Lower lobe of right lung (tissue), 2 donors: ENCODE results near the gene ASB16. TPM values are rescaled to one million over a fixed set of nuclear protein-coding genes. Genes with fewer than 3 reads are reported as not detected.

Experiments used
- ATAC-seq, 2 donors: fragments of 200-7000 bp; cut with Tn5 transposase; one replicate each; pipeline ENCODE4 v1.9.1; 2020 to 2022; ENCODE audit warnings: mild to moderate bottlenecking in 2 of 2, moderate library complexity in 2 of 2
- DNase-seq: peaks from one replicate; pipeline ENCODE4 v3.0.0-alpha.2; 2020
- H3K27ac ChIP-seq: fragments of 200-600 bp; one replicate; pipeline ENCODE4 v1.8.0; 2022
- H3K27me3 ChIP-seq: fragments of 200-600 bp; one replicate; pipeline ENCODE4 v1.8.0; 2022; ENCODE audit warnings: low read depth
- H3K36me3 ChIP-seq: fragments of 200-600 bp; one replicate; pipeline ENCODE4 v1.8.0; 2022; ENCODE audit warnings: mild to moderate bottlenecking
- H3K4me1 ChIP-seq: fragments of 200-600 bp; one replicate; pipeline ENCODE4 v1.8.0; 2022
- H3K4me3 ChIP-seq: fragments of 200-600 bp; one replicate; pipeline ENCODE4 v1.8.0; 2022; ENCODE audit warnings: mild to moderate bottlenecking
- H3K9me3 ChIP-seq: fragments of 200-600 bp; one replicate; pipeline ENCODE4 v1.8.0; 2022
- intact Hi-C: fragments of 100-400 bp; cut with DNase I; formaldehyde crosslinking; loops from one replicate; pipeline ENCODE4 v1.11.0; 2022
- total RNA-seq: library from RNA; stranded (reverse); fragmentation: NEBNext Ultra II Directional; extraction: Animal tissue kit (Norgen Biotek cat#: 25700); gene quantifications from one replicate; pipeline ENCODE4 v1.2.1, GENCODE V29; 2021
- TF ChIP-seq, protein P1 (sequence below): fragments of 200-600 bp; IDR thresholded peaks from one replicate; pipeline ENCODE4 v1.8.0; 2022; ENCODE audit warnings: antibody characterized with exemption, mild to moderate bottlenecking
- donor health status: DM: no; HTN: yes; CAD: no; lungs with severe emphysema.

The ASB16 gene
- total RNA-seq, 1 donor from 2014 or later: not detected

DNA sequence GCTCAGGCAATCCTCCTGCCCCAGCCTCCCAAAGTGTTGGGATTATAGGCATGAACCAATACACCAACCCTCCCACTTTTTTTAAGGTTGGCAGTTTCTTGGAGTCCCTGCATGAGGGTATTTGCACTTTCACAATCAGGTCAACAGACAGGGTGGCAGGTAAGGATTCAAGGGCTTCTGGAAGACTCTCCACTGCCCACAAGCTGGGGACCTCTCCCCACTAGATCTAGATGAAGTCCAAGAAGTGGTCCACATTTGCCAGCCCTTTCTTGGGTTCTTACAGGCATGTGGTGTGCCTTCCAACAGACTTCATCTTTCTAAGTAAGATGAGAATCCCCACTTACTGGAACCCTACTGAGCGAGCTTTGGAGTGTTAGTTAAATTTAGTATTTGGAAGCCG is 3.9 kb downstream of the ASB16 start:
- H3K36me3 ChIP-seq: peaks cover 28% of the 10 kb centered on the region

DNA sequence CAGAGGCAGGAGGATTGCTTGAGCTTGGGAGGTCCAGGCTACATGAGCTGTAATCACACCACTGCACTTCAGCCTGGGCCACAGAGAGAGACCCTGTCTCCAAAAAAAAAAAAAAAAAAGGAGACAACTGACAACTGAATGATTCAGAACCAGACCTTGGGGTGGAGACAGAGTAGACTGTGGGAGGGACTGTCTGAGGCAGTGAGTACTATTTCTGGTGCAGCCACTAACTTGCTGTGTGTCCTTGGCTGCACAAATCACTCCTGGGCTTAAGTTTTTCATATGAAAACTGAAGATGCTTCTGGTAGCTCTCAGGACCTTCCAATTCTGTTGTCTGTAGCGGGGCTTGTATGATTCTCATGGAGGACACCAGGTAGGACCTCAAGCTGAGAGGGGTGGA is 5.8 kb downstream of the ASB16 start:
- Histone ChIP-seq H3K27me3 (no peaks in the 10 kb centered on the region), H3K4me3 (no peak overlapping the region), H3K4me1 (no peaks in the 10 kb centered on the region), H3K36me3 (peaks cover 28% of the 10 kb centered on the region), H3K9me3 (no peaks in the 10 kb centered on the region), H3K27ac (no peak overlapping the region)
- intact Hi-C loops: no loop called here
- no peak for DNase-seq
- TF ChIP-seq, protein P1, sequence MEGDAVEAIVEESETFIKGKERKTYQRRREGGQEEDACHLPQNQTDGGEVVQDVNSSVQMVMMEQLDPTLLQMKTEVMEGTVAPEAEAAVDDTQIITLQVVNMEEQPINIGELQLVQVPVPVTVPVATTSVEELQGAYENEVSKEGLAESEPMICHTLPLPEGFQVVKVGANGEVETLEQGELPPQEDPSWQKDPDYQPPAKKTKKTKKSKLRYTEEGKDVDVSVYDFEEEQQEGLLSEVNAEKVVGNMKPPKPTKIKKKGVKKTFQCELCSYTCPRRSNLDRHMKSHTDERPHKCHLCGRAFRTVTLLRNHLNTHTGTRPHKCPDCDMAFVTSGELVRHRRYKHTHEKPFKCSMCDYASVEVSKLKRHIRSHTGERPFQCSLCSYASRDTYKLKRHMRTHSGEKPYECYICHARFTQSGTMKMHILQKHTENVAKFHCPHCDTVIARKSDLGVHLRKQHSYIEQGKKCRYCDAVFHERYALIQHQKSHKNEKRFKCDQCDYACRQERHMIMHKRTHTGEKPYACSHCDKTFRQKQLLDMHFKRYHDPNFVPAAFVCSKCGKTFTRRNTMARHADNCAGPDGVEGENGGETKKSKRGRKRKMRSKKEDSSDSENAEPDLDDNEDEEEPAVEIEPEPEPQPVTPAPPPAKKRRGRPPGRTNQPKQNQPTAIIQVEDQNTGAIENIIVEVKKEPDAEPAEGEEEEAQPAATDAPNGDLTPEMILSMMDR: no peak
- no peak for ATAC-seq

More for the DNA sequence above, 3.9 kb downstream of the ASB16 start:
- Histone ChIP-seq H3K27ac (no peak overlapping the region), H3K27me3 (no peaks in the 10 kb centered on the region), H3K4me1 (peaks cover 9% of the 10 kb centered on the region), H3K4me3 (no peak overlapping the region), H3K9me3 (no peaks in the 10 kb centered on the region)
- ATAC-seq: no peak
- no peak for DNase-seq
- intact Hi-C loops: no loop called here
- TF ChIP-seq, protein P1: no peak

GRCh38 chr17:44176671-44177501 is 6.4 kb downstream of the ASB16 start:
- Histone ChIP-seq H3K36me3 (peaks cover 33% of the 10 kb centered on the region), H3K27ac (no peak overlapping the region), H3K4me1 (no peaks in the 10 kb centered on the region), H3K4me3 (no peak overlapping the region), H3K27me3 (no peaks in the 10 kb centered on the region), H3K9me3 (no peaks in the 10 kb centered on the region)
- TF ChIP-seq, protein P1: no peak
- peak; percentile 11 to 42 for ATAC-seq
- no peak for DNase-seq
- intact Hi-C loops: no loop called here

- DNase-seq: no peak
- no peak overlapping the region for H3K4me3 ChIP-seq
- TF ChIP-seq, protein P1: no peak
- no peaks in the 10 kb centered on the region for H3K27me3 ChIP-seq
- no peaks in the 10 kb centered on the region for H3K4me1 ChIP-seq
- intact Hi-C loops: no loop called here
- H3K9me3 ChIP-seq: no peaks in the 10 kb centered on the region
- H3K36me3 ChIP-seq: peaks cover 40% of the 10 kb centered on the region
- H3K27ac ChIP-seq: no peak overlapping the region
- peak; percentile 12 to 22 for ATAC-seq
These were observed 7.1 kb downstream of the ASB16 start for GRCh38 chr17:44177640-44178039.

DNA sequence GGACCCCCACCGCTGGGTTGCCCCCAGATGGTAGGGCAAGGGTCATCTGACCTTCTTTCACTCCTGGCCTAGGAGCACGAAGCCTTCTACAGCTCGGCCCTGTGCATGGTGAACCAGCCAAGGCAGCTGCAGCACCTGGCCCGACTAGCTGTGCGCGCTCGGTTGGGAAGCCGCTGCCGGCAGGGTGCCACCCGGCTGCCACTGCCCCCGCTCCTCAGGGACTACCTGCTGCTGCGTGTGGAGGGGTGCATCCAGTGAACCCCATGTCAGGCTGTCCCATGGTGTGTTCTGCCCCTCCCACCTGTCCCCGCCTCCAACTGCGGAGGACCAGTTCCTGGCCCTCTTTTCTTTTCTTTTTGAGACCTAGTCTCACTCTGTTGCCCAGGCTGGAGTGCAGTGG is 7.6 kb downstream of the ASB16 start:
- TF ChIP-seq, protein P1: no peak
- no peak overlapping the region for H3K27ac ChIP-seq
- DNase-seq (no peak), ATAC-seq (no peak)
- no peak overlapping the region for H3K4me3 ChIP-seq
- no peaks in the 10 kb centered on the region for H3K9me3 ChIP-seq
- peaks cover 45% of the 10 kb centered on the region for H3K36me3 ChIP-seq
- no peaks in the 10 kb centered on the region for H3K4me1 ChIP-seq
- H3K27me3 ChIP-seq: no peaks in the 10 kb centered on the region
- intact Hi-C loops: no loop called here
